ENCODE data around the gene LZTR1. TPM values are rescaled to one million over a fixed set of nuclear protein-coding genes. Genes with fewer than 3 reads are reported as not detected.

The LZTR1 gene
- total and polyA plus RNA-seq, 10 of the 15 experiments (the other 5 are each of a cell fraction or from before 2014, with no cell fraction given): 0.82 to 50.3 (median 19.3) TPM

DNA sequence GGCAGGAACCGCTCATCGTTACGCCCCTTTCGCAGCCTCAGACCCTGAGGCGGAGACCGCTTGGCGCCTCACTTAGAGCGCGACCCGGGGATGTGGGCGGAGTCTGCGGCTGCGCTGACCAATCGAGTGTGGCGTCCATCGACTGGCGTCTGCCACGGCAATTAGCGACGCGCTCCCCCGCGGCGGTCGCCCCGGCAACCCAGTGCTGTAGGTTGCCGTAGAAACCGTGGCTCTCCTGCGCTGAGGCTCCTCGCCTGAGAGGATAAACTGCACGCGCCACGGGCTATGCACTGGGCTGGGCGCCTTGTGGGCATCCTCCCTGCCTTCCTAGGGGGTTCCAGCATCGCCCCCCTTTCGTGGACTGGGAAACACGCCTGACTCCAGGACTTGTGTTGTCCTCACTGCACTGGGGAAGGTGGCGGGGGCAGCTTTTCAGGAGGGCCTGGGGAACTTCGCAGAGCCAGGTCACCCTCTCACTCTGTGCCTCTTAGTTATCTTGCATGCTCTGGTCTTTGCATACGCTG, 32.2 kb downstream of the LZTR1 start (continued):
- TF ChIP-seq, protein P1, sequence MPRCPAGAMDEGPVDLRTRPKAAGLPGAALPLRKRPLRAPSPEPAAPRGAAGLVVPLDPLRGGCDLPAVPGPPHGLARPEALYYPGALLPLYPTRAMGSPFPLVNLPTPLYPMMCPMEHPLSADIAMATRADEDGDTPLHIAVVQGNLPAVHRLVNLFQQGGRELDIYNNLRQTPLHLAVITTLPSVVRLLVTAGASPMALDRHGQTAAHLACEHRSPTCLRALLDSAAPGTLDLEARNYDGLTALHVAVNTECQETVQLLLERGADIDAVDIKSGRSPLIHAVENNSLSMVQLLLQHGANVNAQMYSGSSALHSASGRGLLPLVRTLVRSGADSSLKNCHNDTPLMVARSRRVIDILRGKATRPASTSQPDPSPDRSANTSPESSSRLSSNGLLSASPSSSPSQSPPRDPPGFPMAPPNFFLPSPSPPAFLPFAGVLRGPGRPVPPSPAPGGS (IDR thresholded peaks at IDR 0.05; ENCODE audit: borderline replicate concordance, insufficient read depth, low read depth, low read length, poor library complexity, severe bottlenecking): no peak
- TF ChIP-seq, protein P2, sequence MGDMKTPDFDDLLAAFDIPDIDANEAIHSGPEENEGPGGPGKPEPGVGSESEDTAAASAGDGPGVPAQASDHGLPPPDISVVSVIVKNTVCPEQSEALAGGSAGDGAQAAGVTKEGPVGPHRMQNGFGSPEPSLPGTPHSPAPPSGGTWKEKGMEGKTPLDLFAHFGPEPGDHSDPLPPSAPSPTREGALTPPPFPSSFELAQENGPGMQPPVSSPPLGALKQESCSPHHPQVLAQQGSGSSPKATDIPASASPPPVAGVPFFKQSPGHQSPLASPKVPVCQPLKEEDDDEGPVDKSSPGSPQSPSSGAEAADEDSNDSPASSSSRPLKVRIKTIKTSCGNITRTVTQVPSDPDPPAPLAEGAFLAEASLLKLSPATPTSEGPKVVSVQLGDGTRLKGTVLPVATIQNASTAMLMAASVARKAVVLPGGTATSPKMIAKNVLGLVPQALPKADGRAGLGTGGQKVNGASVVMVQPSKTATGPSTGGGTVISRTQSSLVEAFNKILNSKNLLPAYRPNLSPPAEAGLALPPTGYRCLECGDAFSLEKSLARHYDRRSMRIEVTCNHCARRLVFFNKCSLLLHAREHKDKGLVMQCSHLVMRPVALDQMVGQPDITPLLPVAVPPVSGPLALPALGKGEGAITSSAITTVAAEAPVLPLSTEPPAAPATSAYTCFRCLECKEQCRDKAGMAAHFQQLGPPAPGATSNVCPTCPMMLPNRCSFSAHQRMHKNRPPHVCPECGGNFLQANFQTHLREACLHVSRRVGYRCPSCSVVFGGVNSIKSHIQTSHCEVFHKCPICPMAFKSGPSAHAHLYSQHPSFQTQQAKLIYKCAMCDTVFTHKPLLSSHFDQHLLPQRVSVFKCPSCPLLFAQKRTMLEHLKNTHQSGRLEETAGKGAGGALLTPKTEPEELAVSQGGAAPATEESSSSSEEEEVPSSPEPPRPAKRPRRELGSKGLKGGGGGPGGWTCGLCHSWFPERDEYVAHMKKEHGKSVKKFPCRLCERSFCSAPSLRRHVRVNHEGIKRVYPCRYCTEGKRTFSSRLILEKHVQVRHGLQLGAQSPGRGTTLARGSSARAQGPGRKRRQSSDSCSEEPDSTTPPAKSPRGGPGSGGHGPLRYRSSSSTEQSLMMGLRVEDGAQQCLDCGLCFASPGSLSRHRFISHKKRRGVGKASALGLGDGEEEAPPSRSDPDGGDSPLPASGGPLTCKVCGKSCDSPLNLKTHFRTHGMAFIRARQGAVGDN (IDR thresholded peaks at IDR 0.05): no peak
- peak; percentile 63; the same call in 1 of the 2 replicates for TF ChIP-seq LARP7 (IDR thresholded peaks at IDR 0.05)
- TF ChIP-seq TCF7 (IDR thresholded peaks at IDR 0.05; ENCODE audit: borderline replicate concordance): no peak
- TF ChIP-seq MYC (IDR thresholded peaks at IDR 0.05; ENCODE audit: insufficient read depth, insufficient read length, insufficient replicate concordance, low read length, severe bottlenecking): no peak
- TF ChIP-seq IRF3 (IDR thresholded peaks at IDR 0.05): no peak; the same call in 1 of the 2 replicates
- TF ChIP-seq MYB (IDR thresholded peaks at IDR 0.05; ENCODE audit: borderline replicate concordance, low read depth, low read length): no peak
- no peak for TF ChIP-seq TCF12 (IDR thresholded peaks at IDR 0.05; ENCODE audit: low read depth, low read length)
- TF ChIP-seq MEF2B (IDR thresholded peaks at IDR 0.05; ENCODE audit: partially characterized antibody, poor library complexity, severe bottlenecking): no peak
- TF ChIP-seq ZNF622 (IDR thresholded peaks at IDR 0.05): no peak
- TF ChIP-seq CREM (IDR thresholded peaks at IDR 0.05; ENCODE audit: low read depth): peak; percentile 40; the same call in 1 of the 2 replicates
- no peak for TF ChIP-seq ATF7 (IDR thresholded peaks at IDR 0.05; ENCODE audit: low read depth)
- no peak for TF ChIP-seq EP300 (IDR thresholded peaks at IDR 0.05; ENCODE audit: borderline replicate concordance in 1 of 2, control insufficient read depth in 1 of 2, low read depth in 2 of 2, low read length in 2 of 2)
- no peak for TF ChIP-seq ZNF24 (IDR thresholded peaks at IDR 0.05)
- no peak for TF ChIP-seq IRF4 (IDR thresholded peaks at IDR 0.05; ENCODE audit: low read depth, low read length)
- peak in 1 of 2 experiments; percentile 61; a peak in 2 of 4 replicates for TF ChIP-seq BHLHE40 (IDR thresholded peaks at IDR 0.05; ENCODE audit: borderline replicate concordance in 1 of 2, low read depth in 2 of 2, low read length in 1 of 2)
- TF ChIP-seq REST (IDR thresholded peaks at IDR 0.05; ENCODE audit: low read depth, low read length): no peak
- no peak for TF ChIP-seq CBX5 (IDR thresholded peaks at IDR 0.05; ENCODE audit: low read depth)
